ENCODE data around the gene LRP1.

DNA sequence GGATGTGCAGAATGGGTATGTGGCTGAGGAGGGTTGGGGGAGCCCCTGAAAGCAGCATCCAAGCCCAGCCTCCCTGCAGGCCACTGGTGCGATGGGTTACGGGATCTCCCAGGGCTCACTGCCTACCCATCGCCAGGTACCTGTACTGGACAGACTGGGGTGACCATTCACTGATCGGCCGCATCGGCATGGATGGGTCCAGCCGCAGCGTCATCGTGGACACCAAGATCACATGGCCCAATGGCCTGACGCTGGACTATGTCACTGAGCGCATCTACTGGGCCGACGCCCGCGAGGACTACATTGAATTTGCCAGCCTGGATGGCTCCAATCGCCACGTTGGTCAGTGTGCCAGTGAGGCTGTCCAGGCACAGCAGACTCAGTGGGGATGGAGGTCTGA, 70.0 kb downstream of the LRP1 start:
- TF ChIP-seq, protein P1, sequence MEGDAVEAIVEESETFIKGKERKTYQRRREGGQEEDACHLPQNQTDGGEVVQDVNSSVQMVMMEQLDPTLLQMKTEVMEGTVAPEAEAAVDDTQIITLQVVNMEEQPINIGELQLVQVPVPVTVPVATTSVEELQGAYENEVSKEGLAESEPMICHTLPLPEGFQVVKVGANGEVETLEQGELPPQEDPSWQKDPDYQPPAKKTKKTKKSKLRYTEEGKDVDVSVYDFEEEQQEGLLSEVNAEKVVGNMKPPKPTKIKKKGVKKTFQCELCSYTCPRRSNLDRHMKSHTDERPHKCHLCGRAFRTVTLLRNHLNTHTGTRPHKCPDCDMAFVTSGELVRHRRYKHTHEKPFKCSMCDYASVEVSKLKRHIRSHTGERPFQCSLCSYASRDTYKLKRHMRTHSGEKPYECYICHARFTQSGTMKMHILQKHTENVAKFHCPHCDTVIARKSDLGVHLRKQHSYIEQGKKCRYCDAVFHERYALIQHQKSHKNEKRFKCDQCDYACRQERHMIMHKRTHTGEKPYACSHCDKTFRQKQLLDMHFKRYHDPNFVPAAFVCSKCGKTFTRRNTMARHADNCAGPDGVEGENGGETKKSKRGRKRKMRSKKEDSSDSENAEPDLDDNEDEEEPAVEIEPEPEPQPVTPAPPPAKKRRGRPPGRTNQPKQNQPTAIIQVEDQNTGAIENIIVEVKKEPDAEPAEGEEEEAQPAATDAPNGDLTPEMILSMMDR (conservative IDR thresholded peaks at IDR 0.05; ENCODE audit: low read depth in 2 of 2) = no peak
- TF ChIP-seq POLR2AphosphoS5 (IDR thresholded peaks at IDR 0.05; ENCODE audit: low read depth) = no peak
